ENCODE data around the gene LHFPL4.

LHFPL4 gene

GRCh38 chr3:9508781-9509180 lies 44.8 kb downstream of the LHFPL4 start:
- DNase-seq (ENCODE audit: low read depth) = no peak
- TF ChIP-seq CTCF (IDR thresholded peaks at IDR 0.05; ENCODE audit: control insufficient read depth, extremely low read depth, insufficient read depth) = no peak
- no peak overlapping the region for H3K4me3 ChIP-seq (ENCODE audit: low read depth, low read length)

GRCh38 chr3:9507586-9508578 lies 45.7 kb downstream of the LHFPL4 start:
- no peak for DNase-seq (ENCODE audit: low read depth)
- H3K4me3 ChIP-seq (ENCODE audit: low read depth, low read length) = no peak overlapping the region
- no peak for TF ChIP-seq CTCF (IDR thresholded peaks at IDR 0.05; ENCODE audit: control insufficient read depth, extremely low read depth, insufficient read depth)

DNA sequence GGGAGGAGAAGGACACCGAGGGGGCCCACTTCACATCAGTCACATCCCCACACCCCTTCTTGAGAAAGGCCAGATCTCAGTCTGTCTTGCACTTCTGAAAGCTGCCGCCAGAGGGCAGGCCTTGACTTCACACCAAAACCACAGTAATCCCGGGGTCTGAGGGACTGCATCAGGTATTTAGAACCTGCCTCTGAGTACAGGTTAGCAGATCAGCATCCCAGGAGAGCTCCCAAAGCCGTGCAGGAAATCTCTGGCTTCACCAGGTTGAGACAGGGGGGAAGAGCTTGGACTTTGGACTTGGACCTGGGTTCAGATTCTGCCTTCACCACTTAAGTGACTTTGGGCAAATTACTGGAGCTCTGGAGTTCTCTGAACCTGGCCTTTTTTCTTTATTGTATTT lies 50.3 kb downstream of the LHFPL4 start:
- TF ChIP-seq CTCF (IDR thresholded peaks at IDR 0.05; ENCODE audit: control insufficient read depth, extremely low read depth, insufficient read depth) = peak; percentile 93
- no peak overlapping the region for H3K4me3 ChIP-seq (ENCODE audit: low read depth, low read length)
- no peak for DNase-seq (ENCODE audit: low read depth)

- H3K4me3 ChIP-seq (ENCODE audit: low read depth, low read length) = no peak overlapping the region
- DNase-seq (ENCODE audit: low read depth) = no peak
- TF ChIP-seq CTCF (IDR thresholded peaks at IDR 0.05; ENCODE audit: control insufficient read depth, extremely low read depth, insufficient read depth) = no peak
Observed at GRCh38 chr3:9501226-9501625, 52.4 kb downstream of the LHFPL4 start.

GRCh38 chr3:9500108-9501050 lies 53.2 kb downstream of the LHFPL4 start:
- H3K4me3 ChIP-seq (ENCODE audit: low read depth, low read length) = no peak overlapping the region
- DNase-seq (ENCODE audit: low read depth) = no peak
- peak; percentile 88 for TF ChIP-seq CTCF (IDR thresholded peaks at IDR 0.05; ENCODE audit: control insufficient read depth, extremely low read depth, insufficient read depth)

- H3K4me3 ChIP-seq (ENCODE audit: low read depth, low read length) = no peak overlapping the region
- no peak for DNase-seq (ENCODE audit: low read depth)
- TF ChIP-seq CTCF (IDR thresholded peaks at IDR 0.05; ENCODE audit: control insufficient read depth, extremely low read depth, insufficient read depth) = no peak
Observed at GRCh38 chr3:9499455-9500107, 54.0 kb downstream of the LHFPL4 start.
